Lower leg skin (tissue), 3 donors: Measurements from ENCODE around the gene FKRP.

ENCODE experiments used
- CTCF ChIP-seq, 3 donors: fragments of 450-650 bp; IDR thresholded peaks; one replicate each; pipeline ENCODE4 v1.5.1; 2016; ENCODE audit warnings: antibody characterized with exemption in 3 of 3, mild to moderate bottlenecking in 3 of 3, moderate library complexity in 2 of 3
- POLR2A ChIP-seq, 2 donors: fragments of 450-650 bp; IDR thresholded peaks; one replicate each; pipeline ENCODE4 v1.6.1; 2016 to 2017; ENCODE audit warnings: antibody characterized with exemption in 2 of 2, mild to moderate bottlenecking in 1 of 2, moderate library complexity in 1 of 2

- TF ChIP-seq CTCF (IDR thresholded peaks at IDR 0.05): no peak
- TF ChIP-seq POLR2A (IDR thresholded peaks at IDR 0.05): no peak
These were observed 12.7 kb upstream of the FKRP start for GRCh38 chr19:46732966-46733689.
